CD8-positive, alpha-beta memory T cell (primary cell): ENCODE results near the gene CWF19L2. TPM values are rescaled to one million over a fixed set of nuclear protein-coding genes. Genes with fewer than 3 reads are reported as not detected.
A peak's percentile ranks its signal among the peaks of the same experiment; 100 is the strongest.
"Not testable (repeated sequence)": the region's sequence is repeated elsewhere in the genome, so short reads cannot be mapped to it uniquely, and the experiment has no call there.

Experiments used
- CTCF ChIA-PET: fragments of 350-600 bp; sonication (Branson Sonifier 250); formaldehyde crosslinking; loops from one replicate; lab custom pipeline; 2021; ENCODE audit warnings: antibody characterized with exemption; lab: Charles Lee
- POLR2A ChIA-PET: fragments of 350-600 bp; sonication (Branson Sonifier 250); formaldehyde crosslinking; loops from one replicate; lab custom pipeline; 2021; ENCODE audit warnings: antibody characterized with exemption; lab: Charles Lee
- DNase-seq, 5 donors: peaks; one replicate each; pipeline versions ENCODE4 v3.0.0 to v3.0.0-alpha.2; 2020 to 2022; ENCODE audit warnings: mixed read lengths in 1 of 5
- H3K27ac ChIP-seq: one replicate; pipeline ENCODE4 v1.7.0; 2013; ENCODE audit warnings: low read depth, mild to moderate bottlenecking, low read length, moderate library complexity
- H3K27me3 ChIP-seq: 2 replicates; pipeline ENCODE4 v1.7.0; 2013; ENCODE audit warnings: low read length, mild to moderate bottlenecking; ENCODE audit not compliant: insufficient read depth, poor library complexity, severe bottlenecking
- H3K36me3 ChIP-seq: 2 replicates; pipeline ENCODE4 v1.7.0; 2013; ENCODE audit warnings: mild to moderate bottlenecking, low read length, moderate library complexity; ENCODE audit not compliant: insufficient read depth
- H3K4me1 ChIP-seq: 2 replicates; pipeline ENCODE4 v1.7.0; 2013; ENCODE audit warnings: mild to moderate bottlenecking, low read length, moderate library complexity; ENCODE audit not compliant: insufficient read depth
- H3K4me3 ChIP-seq: 2 replicates; pipeline ENCODE4 v1.7.0; 2013; ENCODE audit warnings: mild to moderate bottlenecking, low read length
- H3K9me3 ChIP-seq: 2 replicates; pipeline ENCODE4 v1.7.0; 2013; ENCODE audit warnings: mild to moderate bottlenecking, low read length
- H3K27ac Mint-ChIP-seq, 8 donors: one replicate each; pipeline ENCODE4 v1.8.0; 2020 to 2021; ENCODE audit warnings: mixed read lengths in 8 of 8, mild to moderate bottlenecking in 6 of 8, inconsistent platforms in 3 of 8, moderate library complexity in 3 of 8
- H3K27me3 Mint-ChIP-seq, 2 donors: one replicate each; pipeline ENCODE4 v1.8.0; 2020 to 2021; ENCODE audit warnings: mixed read lengths in 2 of 2, mild to moderate bottlenecking in 1 of 2, moderate library complexity in 1 of 2
- H3K36me3 Mint-ChIP-seq, 3 donors: one replicate each; pipeline ENCODE4 v1.8.0; 2020 to 2021; ENCODE audit warnings: mixed read lengths in 3 of 3, inconsistent platforms in 1 of 3, mild to moderate bottlenecking in 1 of 3
- H3K4me1 Mint-ChIP-seq, 3 donors: one replicate each; pipeline ENCODE4 v1.8.0; 2020 to 2021; ENCODE audit warnings: mixed read lengths in 3 of 3, inconsistent platforms in 1 of 3, mild to moderate bottlenecking in 1 of 3
- H3K4me3 Mint-ChIP-seq, 7 donors: one replicate each; pipeline ENCODE4 v1.8.0; 2020 to 2021; ENCODE audit warnings: mixed read lengths in 7 of 7, mild to moderate bottlenecking in 6 of 7, moderate library complexity in 4 of 7, inconsistent platforms in 2 of 7
- H3K9me3 Mint-ChIP-seq, 5 donors: one replicate each; pipeline ENCODE4 v1.8.0; 2020 to 2022; ENCODE audit warnings: mixed read lengths in 5 of 5, mild to moderate bottlenecking in 3 of 5, moderate library complexity in 2 of 5, inconsistent platforms in 1 of 5
- polyA plus RNA-seq: library from polyadenylated mRNA; unstranded; fragments of 300-500 nt; fragmentation: Illumina TruSeq; gene quantifications from one replicate; pipeline ENCODE4 v1.2.3, GENCODE V29; 2021
- total RNA-seq, 2 experiments: library from RNA; stranded (reverse); gene quantifications; one replicate each; pipeline ENCODE4 v1.2.3, GENCODE V29; 2021

The CWF19L2 gene
- total and polyA plus RNA-seq, 3 experiments from 2014 or later, result 8.0 to 16.5 (median 15.7) TPM

DNA sequence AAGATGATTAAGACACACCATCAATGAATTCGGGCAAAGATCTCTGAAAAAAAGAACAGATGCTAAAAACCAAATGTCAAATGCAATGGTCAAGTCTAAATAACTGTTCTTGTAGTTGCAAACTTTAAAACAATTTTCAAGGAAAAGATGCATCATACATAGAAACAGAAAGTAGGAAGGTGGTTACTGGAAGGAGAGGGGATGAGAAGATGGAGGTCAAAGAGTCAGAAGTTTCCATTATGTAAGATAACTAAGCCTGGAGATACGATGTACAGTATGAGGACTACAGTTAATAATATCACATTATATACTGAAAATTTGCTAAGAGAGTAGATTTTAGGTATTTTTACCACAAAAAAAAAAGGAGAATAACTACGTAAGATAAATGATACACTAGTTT is 27.1 kb downstream of the CWF19L2 start:
- no peak overlapping the region for H3K4me3 ChIP-seq
- no peaks in the 10 kb centered on the region for H3K27me3 Mint-ChIP-seq
- no peak for DNase-seq
- H3K9me3 Mint-ChIP-seq, result no peaks in the 10 kb centered on the region
- no peaks in the 10 kb centered on the region for H3K9me3 ChIP-seq
- CTCF ChIA-PET, result no interaction called here
- peaks cover 7 to 26% (median 19%) of the 10 kb centered on the region in 3 donors for H3K4me1 Mint-ChIP-seq
- H3K27me3 ChIP-seq, result no peaks in the 10 kb centered on the region
- H3K27ac Mint-ChIP-seq, result peak overlapping the region in 1 of 8 donors; percentile 17
- H3K4me3 Mint-ChIP-seq, result no peak overlapping the region
- no peaks in the 10 kb centered on the region for H3K4me1 ChIP-seq
- no peak overlapping the region for H3K27ac ChIP-seq
- POLR2A ChIA-PET, result no interaction called here
- H3K36me3 Mint-ChIP-seq, result peaks cover 13 to 70% (median 29%) of the 10 kb centered on the region in 3 donors
- no peaks in the 10 kb centered on the region for H3K36me3 ChIP-seq

DNA sequence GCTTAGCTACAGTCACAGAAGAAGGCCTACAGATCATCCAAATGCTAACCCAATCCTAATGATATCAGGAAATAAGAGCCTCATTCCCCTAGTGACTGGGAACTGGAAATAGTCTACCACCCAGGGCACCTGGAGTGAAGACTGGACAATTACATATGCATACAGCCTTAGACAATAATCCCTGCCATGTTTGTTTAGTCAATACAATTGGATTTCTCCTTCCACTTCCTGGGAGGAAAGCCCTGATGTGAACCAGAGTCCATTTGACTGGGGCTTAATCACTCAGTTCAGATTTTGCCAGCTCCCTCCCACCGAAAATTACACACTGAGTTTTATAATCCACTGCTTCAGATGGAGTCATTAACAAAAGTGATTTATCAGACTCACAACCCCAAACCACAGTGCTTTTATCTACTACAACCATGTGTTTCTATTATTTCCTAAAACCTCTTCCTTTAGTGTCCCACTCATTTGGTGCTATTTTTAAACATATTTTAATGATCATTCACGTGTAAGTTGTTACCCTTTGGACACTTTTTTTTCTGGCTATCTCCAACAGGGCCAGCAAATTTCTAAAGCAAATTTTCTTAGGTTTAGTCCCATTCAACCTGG is 29.9 kb downstream of the CWF19L2 start:
- no peak overlapping the region for H3K4me3 Mint-ChIP-seq

DNA sequence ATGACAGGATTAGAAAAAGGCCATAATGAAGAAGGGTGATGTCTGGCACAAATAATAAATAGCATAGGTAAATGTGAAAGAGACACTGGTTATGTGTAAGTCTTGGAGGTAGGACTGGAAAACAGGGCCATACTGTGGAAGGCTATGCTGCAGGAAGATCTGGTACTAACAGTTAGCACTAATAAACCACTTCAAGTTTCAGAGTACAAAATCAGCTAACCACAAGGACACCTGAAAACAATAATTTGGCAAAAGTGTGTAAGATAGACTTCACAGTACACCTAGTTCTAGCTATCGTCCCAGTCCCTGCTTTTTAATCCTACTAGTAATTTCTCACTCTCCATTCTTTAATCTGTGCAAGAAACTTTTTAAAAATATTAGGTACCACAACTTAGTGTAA is 44.3 kb downstream of the CWF19L2 start:
- H3K27me3 Mint-ChIP-seq, result no peaks in the 10 kb centered on the region
- no peak overlapping the region for H3K27ac ChIP-seq
- POLR2A ChIA-PET, result no interaction called here
- H3K4me3 ChIP-seq, result no peak overlapping the region
- peaks cover 6% of the 10 kb centered on the region for H3K36me3 ChIP-seq
- peaks cover 0 to 6% (median 0%) of the 10 kb centered on the region in 3 donors for H3K4me1 Mint-ChIP-seq
- no peak overlapping the region for H3K4me3 Mint-ChIP-seq
- no peaks in the 10 kb centered on the region for H3K9me3 Mint-ChIP-seq
- CTCF ChIA-PET, result no interaction called here
- H3K9me3 ChIP-seq, result no peaks in the 10 kb centered on the region
- peak overlapping the region in 1 of 8 donors; percentile 21 for H3K27ac Mint-ChIP-seq
- DNase-seq, result no peak
- H3K27me3 ChIP-seq, result no peaks in the 10 kb centered on the region
- H3K36me3 Mint-ChIP-seq, result peaks cover 11 to 86% (median 34%) of the 10 kb centered on the region in 3 donors
- H3K4me1 ChIP-seq, result no peaks in the 10 kb centered on the region

More for the DNA sequence above, 29.9 kb downstream of the CWF19L2 start:
- no peak for DNase-seq
- Mint-ChIP-seq H3K27ac (peak overlapping the region in 1 of 8 donors; percentile 32), H3K36me3 (peaks cover 13 to 68% (median 36%) of the 10 kb centered on the region in 3 donors), H3K4me1 (peaks cover 8 to 26% (median 15%) of the 10 kb centered on the region in 3 donors), H3K27me3 (no peaks in the 10 kb centered on the region), H3K9me3 (no peaks in the 10 kb centered on the region)
- no peaks in the 10 kb centered on the region for H3K4me1 ChIP-seq
- H3K9me3 ChIP-seq, result no peaks in the 10 kb centered on the region
- CTCF ChIA-PET, result no interaction called here
- POLR2A ChIA-PET, result no interaction called here
- no peak overlapping the region for H3K27ac ChIP-seq
- no peak overlapping the region for H3K4me3 ChIP-seq
- H3K27me3 ChIP-seq, result no peaks in the 10 kb centered on the region
- H3K36me3 ChIP-seq, result no peaks in the 10 kb centered on the region

DNA sequence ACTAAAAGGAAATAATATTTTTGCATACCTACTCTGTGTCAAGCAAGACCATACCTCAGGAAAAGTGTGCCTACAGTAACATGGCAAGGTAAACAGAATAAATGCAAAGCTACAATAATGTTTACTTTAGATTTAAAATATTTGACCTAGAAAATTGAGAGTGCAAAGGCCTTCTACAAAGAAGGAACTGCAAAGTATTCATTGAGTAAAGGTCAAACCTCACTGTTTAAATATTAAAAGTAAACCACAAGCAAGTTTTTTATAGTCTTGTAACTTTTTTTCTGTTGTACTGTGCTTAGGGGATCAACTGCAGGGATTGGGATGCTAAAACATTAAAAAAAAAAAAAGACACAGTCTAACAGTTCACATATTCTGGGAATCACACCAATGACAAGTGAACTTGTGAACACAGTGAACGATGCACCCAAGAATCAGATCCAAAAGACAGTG is 48.8 kb downstream of the CWF19L2 start:
- Mint-ChIP-seq H3K36me3 (peaks cover 17 to 78% (median 37%) of the 10 kb centered on the region in 3 donors), H3K27ac (no peak overlapping the region), H3K9me3 (peaks cover 0 to under 1% (median 0%) of the 10 kb centered on the region in 5 donors), H3K4me1 (peaks cover 0 to 6% (median 2%) of the 10 kb centered on the region in 3 donors), H3K27me3 (no peaks in the 10 kb centered on the region), H3K4me3 (no peak overlapping the region)
- H3K36me3 ChIP-seq, result peaks cover 6% of the 10 kb centered on the region
- ChIA-PET CTCF (no interaction called here), POLR2A (no interaction called here)
- no peaks in the 10 kb centered on the region for H3K4me1 ChIP-seq
- no peaks in the 10 kb centered on the region for H3K27me3 ChIP-seq
- DNase-seq, result no peak
- H3K9me3 ChIP-seq, result no peaks in the 10 kb centered on the region
- H3K4me3 ChIP-seq, result no peak overlapping the region
- H3K27ac ChIP-seq, result no peak overlapping the region

DNA sequence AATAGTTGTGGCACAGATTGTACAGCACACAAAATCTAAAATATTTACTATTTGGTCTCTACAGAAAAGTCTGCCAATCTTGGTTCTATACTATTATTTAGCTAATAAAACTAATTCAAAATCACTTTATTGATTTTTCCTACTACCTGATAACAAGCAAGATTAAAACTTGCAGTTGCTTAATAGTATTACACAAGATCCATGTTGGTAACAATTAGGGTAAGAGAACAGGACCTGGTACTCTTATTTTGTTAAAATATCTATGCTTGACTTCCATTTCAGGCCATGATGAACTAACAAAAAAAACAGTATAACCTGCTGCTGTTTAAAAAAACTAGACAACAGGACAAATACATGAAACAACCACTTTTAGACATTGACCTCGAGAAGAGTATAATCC is 52.4 kb downstream of the CWF19L2 start:
- no peak overlapping the region for H3K27ac ChIP-seq
- Mint-ChIP-seq H3K27ac (peak overlapping the region in 1 of 8 donors; percentile 55), H3K4me3 (no peak overlapping the region), H3K9me3 (peaks cover 0 to 9% (median 3%) of the 10 kb centered on the region in 5 donors), H3K27me3 (no peaks in the 10 kb centered on the region), H3K36me3 (peaks cover 37 to 76% (median 42%) of the 10 kb centered on the region in 3 donors), H3K4me1 (peaks cover 12 to 16% (median 14%) of the 10 kb centered on the region in 3 donors)
- no peaks in the 10 kb centered on the region for H3K4me1 ChIP-seq
- H3K9me3 ChIP-seq, result no peaks in the 10 kb centered on the region
- H3K36me3 ChIP-seq, result no peaks in the 10 kb centered on the region
- H3K4me3 ChIP-seq, result no peak overlapping the region
- DNase-seq, result no peak
- ChIA-PET POLR2A (no interaction called here), CTCF (no interaction called here)
- no peaks in the 10 kb centered on the region for H3K27me3 ChIP-seq

DNA sequence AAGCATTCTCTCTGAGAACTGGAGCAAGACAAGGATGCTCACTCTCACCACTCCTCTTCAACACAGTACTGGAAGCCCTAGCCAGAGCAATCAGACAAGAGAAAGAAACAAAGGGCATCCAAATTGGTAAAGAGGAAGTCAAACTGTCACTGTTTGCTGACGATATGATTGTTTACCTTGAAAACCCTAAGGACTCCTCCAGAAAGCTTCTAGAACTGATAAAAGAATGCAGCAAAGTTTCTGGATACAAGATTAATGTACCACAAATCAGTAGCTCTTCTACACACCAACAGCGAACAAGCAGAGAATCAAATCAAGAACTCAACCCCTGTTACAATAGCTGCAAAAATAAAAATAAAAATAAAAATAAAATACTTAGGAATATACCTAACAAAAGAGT is 56.5 kb downstream of the CWF19L2 start:
- Mint-ChIP-seq H3K36me3 (peaks cover 56 to 88% (median 61%) of the 10 kb centered on the region in 3 donors), H3K27ac (peak overlapping the region in 1 of 8 donors; percentile 41), H3K9me3 (peaks cover 2 to 14% (median 9%) of the 10 kb centered on the region in 5 donors), H3K4me1 (peaks cover 12 to 22% (median 14%) of the 10 kb centered on the region in 3 donors)
- H3K27ac ChIP-seq, H3K4me3 ChIP-seq, H3K4me3 Mint-ChIP-seq, H3K9me3 ChIP-seq, H3K27me3 ChIP-seq, DNase-seq, POLR2A ChIA-PET, H3K27me3 Mint-ChIP-seq, H3K36me3 ChIP-seq, H3K4me1 ChIP-seq, CTCF ChIA-PET: not testable (repeated sequence)

DNA sequence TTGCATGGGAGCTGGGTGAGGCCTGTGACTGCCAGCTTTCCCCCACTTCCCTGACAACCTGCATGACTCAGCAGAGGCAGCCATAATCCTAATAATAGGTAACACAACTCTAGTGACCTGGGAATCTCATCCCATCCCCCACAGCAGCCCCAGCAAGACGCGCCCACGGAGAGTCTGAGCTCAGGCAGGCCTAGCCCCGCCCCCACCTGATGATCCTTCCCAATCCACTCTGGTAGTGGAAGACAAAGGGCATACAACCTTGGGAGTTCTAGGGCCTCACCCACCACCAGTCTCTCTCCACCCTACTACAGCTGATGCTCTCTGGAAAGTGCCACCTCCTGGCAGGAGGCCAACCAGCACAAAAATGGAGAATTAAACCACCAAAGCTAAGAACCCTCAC is 60.3 kb downstream of the CWF19L2 start:
- H3K4me3 ChIP-seq, result no peak overlapping the region
- no peak for DNase-seq
- Mint-ChIP-seq H3K4me1 (peaks cover 12 to 21% (median 14%) of the 10 kb centered on the region in 3 donors), H3K27ac (no peak overlapping the region), H3K9me3 (peaks cover 0 to 9% (median 7%) of the 10 kb centered on the region in 5 donors), H3K4me3 (no peak overlapping the region), H3K36me3 (peaks cover 40 to 81% (median 42%) of the 10 kb centered on the region in 3 donors), H3K27me3 (no peaks in the 10 kb centered on the region)
- ChIA-PET POLR2A (no interaction called here), CTCF (no interaction called here)
- peaks cover 4% of the 10 kb centered on the region for H3K36me3 ChIP-seq
- no peaks in the 10 kb centered on the region for H3K9me3 ChIP-seq
- no peaks in the 10 kb centered on the region for H3K4me1 ChIP-seq
- no peaks in the 10 kb centered on the region for H3K27me3 ChIP-seq
- H3K27ac ChIP-seq, result no peak overlapping the region

DNA sequence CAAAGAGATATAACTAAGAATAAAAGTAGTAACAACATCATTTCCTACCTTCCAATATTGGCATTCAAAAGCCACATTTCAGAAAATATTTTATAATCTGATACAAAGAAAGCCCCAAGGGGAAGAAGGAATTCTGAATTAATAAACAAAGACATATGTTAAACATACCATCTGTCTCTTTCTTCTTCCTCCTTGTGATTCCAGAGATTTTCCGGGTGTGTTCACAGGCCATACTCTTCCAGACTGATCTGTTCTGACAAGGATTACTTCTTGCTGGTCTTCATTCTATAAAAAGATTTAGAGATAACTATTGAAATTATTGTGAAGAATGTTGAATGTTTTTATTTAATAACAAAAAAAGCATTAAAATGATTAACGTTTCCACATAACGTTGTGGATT is 65.0 kb downstream of the CWF19L2 start:
- Histone ChIP-seq H3K27me3 (no peaks in the 10 kb centered on the region), H3K4me1 (no peaks in the 10 kb centered on the region), H3K4me3 (no peak overlapping the region), H3K36me3 (peaks cover 16% of the 10 kb centered on the region), H3K9me3 (no peaks in the 10 kb centered on the region), H3K27ac (no peak overlapping the region)
- no peak overlapping the region for H3K27ac Mint-ChIP-seq
- no peaks in the 10 kb centered on the region for H3K9me3 Mint-ChIP-seq
- no peak for DNase-seq
- H3K4me3 Mint-ChIP-seq, result no peak overlapping the region
- ChIA-PET CTCF (no interaction called here), POLR2A (no interaction called here)
- peaks cover 30 to 79% (median 36%) of the 10 kb centered on the region in 3 donors for H3K36me3 Mint-ChIP-seq
- H3K4me1 Mint-ChIP-seq, result peaks cover 4 to 7% (median 4%) of the 10 kb centered on the region in 3 donors
- no peaks in the 10 kb centered on the region for H3K27me3 Mint-ChIP-seq
